Osteoblast (primary cell): Measurements from ENCODE around the gene TBL1X. TPM values are rescaled to one million over a fixed set of nuclear protein-coding genes. Genes with fewer than 3 reads are reported as not detected.

Experiments used
- DNase-seq: peaks from one replicate; pipeline ENCODE4 v3.0.0; 2011; ENCODE audit warnings: low spot score, mixed read lengths; ENCODE audit not compliant: insufficient read length; ENCODE audit errors: missing footprints
- H2AFZ ChIP-seq: 2 replicates; pipeline ENCODE4 v1.6.0; 2011; ENCODE audit warnings: mild to moderate bottlenecking, low read length
- H3K27ac ChIP-seq: 2 replicates; pipeline ENCODE4 v1.5.1; 2011; ENCODE audit warnings: mild to moderate bottlenecking, low read depth, low read length, moderate library complexity
- H3K27me3 ChIP-seq: 2 replicates; pipeline ENCODE4 v1.6.0; 2012; ENCODE audit warnings: mild to moderate bottlenecking, control low read depth, inconsistent platforms, low read length, moderate library complexity; ENCODE audit not compliant: insufficient read depth
- H3K36me3 ChIP-seq: 2 replicates; pipeline ENCODE4 v1.5.1; 2011; ENCODE audit warnings: mild to moderate bottlenecking, low read length, control low read depth, moderate library complexity; ENCODE audit not compliant: insufficient read depth
- H3K4me1 ChIP-seq: 2 replicates; pipeline ENCODE4 v1.5.1; 2011; ENCODE audit warnings: mild to moderate bottlenecking, low read length, control low read depth, moderate library complexity; ENCODE audit not compliant: insufficient read depth
- H3K4me2 ChIP-seq: 2 replicates; pipeline ENCODE4 v1.6.0; 2011; ENCODE audit warnings: mild to moderate bottlenecking, low read length; ENCODE audit not compliant: insufficient read depth
- H3K4me3 ChIP-seq: fragments of 200-600 bp; sonication (generic); 3 replicates; pipeline ENCODE4 v1.5.1; 2012; ENCODE audit warnings: mild to moderate bottlenecking, low read length, inconsistent platforms; ENCODE audit not compliant: insufficient read depth
- H3K79me2 ChIP-seq: 2 replicates; pipeline ENCODE4 v1.6.0; 2012; ENCODE audit warnings: mild to moderate bottlenecking, low read length, control low read depth, inconsistent platforms; ENCODE audit not compliant: insufficient read depth
- H3K9me3 ChIP-seq: 2 replicates; pipeline ENCODE4 v1.5.1; 2011; ENCODE audit warnings: low read depth, low read length, control low read depth
- H4K20me1 ChIP-seq: 2 replicates; pipeline ENCODE4 v1.6.0; 2012; ENCODE audit warnings: mild to moderate bottlenecking, low read length, control low read depth; ENCODE audit not compliant: insufficient read depth
- total RNA-seq: library from RNA; depleted of rRNA; stranded (reverse); fragments of >200 nt; gene quantifications from 2 replicates; pipeline ENCODE4 v1.2.3, GENCODE V29; 2012
- TF ChIP-seq, protein P1 (sequence below): IDR thresholded peaks from 2 replicates; pipeline ENCODE4 v1.5.1; 2011; ENCODE audit warnings: mild to moderate bottlenecking, low read depth, low read length, moderate library complexity; ENCODE audit errors: extremely low read depth

The TBL1X gene
- total RNA-seq, 1 donor, result 15.2 TPM

DNA sequence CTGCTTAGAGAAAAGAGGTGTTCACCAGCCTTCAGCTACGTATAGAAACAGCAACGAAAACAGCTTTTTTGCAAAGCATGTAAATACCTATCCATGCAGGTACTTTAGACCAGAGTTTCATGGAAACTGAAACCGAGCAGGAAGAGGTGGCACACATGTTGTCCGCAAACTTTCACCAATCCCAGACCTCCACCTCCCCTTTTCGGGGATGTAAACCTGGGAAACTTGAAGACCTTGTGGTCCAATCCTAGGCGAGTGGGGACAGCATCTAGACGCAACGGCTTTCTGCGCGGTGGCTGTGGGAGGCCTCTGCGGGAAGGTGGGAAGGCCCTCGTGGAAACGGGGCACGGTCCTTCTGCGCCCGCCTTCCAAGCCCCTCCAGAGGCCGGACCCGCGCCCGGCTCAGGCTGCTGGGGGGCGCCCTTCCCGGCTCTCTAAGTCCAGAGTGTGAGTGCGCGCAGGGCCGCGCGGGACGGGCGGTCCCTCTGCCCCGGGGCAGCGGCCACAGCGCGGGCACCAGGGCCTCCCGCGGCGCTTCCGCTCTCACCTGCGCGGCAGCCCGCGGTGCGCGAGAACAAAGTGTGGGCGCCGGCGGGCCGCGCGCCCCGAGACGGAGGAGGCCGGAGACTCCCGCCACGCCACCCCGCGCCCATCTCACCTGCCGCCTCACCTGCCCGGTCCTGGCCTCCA is 320.5 kb downstream of the TBL1X start:
- Histone ChIP-seq H3K4me2 (no peak overlapping the region), H2AFZ (no peak overlapping the region), H3K27me3 (peaks cover 36% of the 10 kb centered on the region), H3K27ac (no peak overlapping the region), H3K4me1 (no peaks in the 10 kb centered on the region), H4K20me1 (no peaks in the 10 kb centered on the region), H3K36me3 (no peaks in the 10 kb centered on the region), H3K9me3 (no peaks in the 10 kb centered on the region), H3K4me3 (no peak overlapping the region), H3K79me2 (no peaks in the 10 kb centered on the region)
- TF ChIP-seq, protein P1, sequence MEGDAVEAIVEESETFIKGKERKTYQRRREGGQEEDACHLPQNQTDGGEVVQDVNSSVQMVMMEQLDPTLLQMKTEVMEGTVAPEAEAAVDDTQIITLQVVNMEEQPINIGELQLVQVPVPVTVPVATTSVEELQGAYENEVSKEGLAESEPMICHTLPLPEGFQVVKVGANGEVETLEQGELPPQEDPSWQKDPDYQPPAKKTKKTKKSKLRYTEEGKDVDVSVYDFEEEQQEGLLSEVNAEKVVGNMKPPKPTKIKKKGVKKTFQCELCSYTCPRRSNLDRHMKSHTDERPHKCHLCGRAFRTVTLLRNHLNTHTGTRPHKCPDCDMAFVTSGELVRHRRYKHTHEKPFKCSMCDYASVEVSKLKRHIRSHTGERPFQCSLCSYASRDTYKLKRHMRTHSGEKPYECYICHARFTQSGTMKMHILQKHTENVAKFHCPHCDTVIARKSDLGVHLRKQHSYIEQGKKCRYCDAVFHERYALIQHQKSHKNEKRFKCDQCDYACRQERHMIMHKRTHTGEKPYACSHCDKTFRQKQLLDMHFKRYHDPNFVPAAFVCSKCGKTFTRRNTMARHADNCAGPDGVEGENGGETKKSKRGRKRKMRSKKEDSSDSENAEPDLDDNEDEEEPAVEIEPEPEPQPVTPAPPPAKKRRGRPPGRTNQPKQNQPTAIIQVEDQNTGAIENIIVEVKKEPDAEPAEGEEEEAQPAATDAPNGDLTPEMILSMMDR, result no peak
- DNase-seq, result no peak

DNA sequence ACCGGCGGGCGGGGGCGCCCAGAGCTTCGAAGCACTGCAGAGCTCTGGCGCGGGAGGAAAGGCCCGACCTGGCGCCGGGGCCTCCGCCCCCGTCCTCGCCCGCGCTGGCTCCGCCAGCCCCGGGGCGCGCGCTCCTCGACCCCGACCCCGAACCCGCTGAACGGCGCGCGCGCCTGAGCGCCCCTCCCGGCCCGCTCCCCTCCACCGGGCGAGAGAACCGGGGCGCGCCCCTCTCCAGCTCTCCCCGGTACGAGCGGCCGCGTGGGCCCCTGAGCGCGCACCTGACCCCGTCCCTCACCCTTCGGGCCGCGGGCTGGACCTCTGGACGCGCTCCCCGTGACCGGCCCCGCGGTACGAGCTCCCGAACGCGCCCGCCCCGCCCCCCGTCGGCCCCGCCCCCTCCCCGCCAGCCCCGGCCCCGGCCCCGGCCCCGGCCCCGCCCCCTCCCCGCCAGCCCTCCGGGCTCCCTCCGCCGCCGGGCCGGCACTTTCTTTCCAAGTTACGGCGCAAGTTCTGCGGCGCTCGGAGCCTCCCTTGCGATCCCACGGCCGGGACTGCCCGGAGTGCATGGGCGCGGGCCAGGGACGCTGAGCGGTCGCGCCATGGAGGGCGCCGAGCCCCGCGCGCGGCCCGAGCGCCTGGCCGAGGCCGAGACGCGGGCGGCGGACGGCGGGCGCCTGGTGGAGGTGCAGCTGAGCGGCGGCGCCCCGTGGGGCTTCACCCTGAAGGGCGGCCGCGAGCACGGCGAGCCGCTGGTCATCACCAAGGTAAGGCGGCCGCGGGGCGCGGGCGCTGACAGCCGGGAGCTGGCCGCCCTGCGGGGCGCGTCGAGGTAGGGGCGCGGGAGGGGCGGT is 321.3 kb downstream of the TBL1X start, which contains the start of gene SHROOM2:
Gene SHROOM2 (plus strand): TSS at position 486 of the 854 bp plus-strand sequence. CDS start 117 bp downstream, at position 603.
- no peak within 1 kb of the TSS for H3K4me3 ChIP-seq
- no peaks in the 10 kb centered on the region for H3K36me3 ChIP-seq
- H3K79me2 ChIP-seq, result no peaks in the 10 kb centered on the region
- no peak within 1 kb of the TSS for H3K27ac ChIP-seq
- no peaks in the 10 kb centered on the region for H3K4me1 ChIP-seq
- TF ChIP-seq, protein P1, result no peak
- no peak for DNase-seq
- no peak within 1 kb of the TSS for H3K4me2 ChIP-seq
- H3K27me3 ChIP-seq, result peaks cover 42% of the 10 kb centered on the region
- H4K20me1 ChIP-seq, result no peaks in the 10 kb centered on the region
- H2AFZ ChIP-seq, result no peak within 1 kb of the TSS
- H3K9me3 ChIP-seq, result no peaks in the 10 kb centered on the region

DNA sequence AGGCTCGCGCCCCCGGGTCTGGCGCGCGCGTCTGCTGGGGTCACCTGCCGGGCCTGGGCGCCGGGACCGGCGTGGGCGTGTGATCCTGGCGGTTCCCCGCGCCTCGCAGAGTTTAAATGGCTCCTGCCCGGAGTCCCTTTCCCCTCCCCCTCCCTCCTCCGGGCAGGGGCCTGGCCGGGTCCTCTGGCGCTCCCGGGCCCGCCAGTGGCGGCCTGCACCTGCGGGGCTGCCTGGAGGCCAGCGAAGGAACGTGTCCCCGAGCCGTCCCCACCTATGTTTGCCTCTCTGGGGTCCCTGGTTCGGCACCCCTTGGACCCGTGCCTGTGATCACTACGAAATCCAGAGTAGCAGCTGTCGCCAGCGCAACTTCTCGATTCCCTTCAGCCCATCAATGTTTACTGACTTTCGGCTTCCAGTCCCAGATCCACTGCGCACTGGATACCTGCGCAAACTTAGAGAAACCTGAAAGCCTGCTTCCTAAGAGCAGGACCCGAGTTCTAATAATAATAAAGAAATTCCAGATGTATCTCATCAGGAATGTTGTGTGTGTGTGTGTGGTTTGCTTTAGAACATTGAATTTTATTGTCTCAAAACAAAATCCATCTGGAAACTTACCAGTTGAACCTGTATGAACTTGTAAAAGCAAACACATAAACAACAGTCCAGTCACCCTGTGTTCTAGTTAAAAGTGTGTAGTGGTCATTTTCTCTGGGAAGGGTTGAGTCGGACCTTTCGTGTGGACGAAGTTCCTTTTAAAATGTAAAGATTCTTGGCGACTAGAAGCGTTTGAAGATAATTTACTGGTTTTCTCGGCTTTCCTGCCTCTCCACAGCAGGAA is 322.2 kb downstream of the TBL1X start:
- H2AFZ ChIP-seq, result no peak overlapping the region
- no peaks in the 10 kb centered on the region for H3K4me1 ChIP-seq
- DNase-seq, result no peak
- TF ChIP-seq, protein P1, result no peak
- no peak overlapping the region for H3K27ac ChIP-seq
- no peak overlapping the region for H3K4me2 ChIP-seq
- no peaks in the 10 kb centered on the region for H3K36me3 ChIP-seq
- H3K4me3 ChIP-seq, result no peak overlapping the region
- H3K9me3 ChIP-seq, result no peaks in the 10 kb centered on the region
- H3K27me3 ChIP-seq, result peaks cover 42% of the 10 kb centered on the region
- H4K20me1 ChIP-seq, result no peaks in the 10 kb centered on the region
- no peaks in the 10 kb centered on the region for H3K79me2 ChIP-seq
